PC-9 (cell line): ENCODE data around the gene RCSD1. TPM values are rescaled to one million over a fixed set of nuclear protein-coding genes. Genes with fewer than 3 reads are reported as not detected.

ENCODE experiments used
- BruUV-seq: library from RNA; stranded (reverse); fragments of 400-500 nt; replicated peaks from 2 replicates; lab custom pipeline; 2021; lab: Mats Ljungman, UMichigan
- CTCF ChIA-PET: fragments of 300-600 bp; sonication (Branson Sonifier 250); formaldehyde crosslinking; loops from one replicate; lab custom pipeline; 2022; ENCODE audit warnings: antibody characterized with exemption; lab: Charles Lee
- POLR2A ChIA-PET: fragments of 300-600 bp; sonication (Branson Sonifier 250); formaldehyde crosslinking; loops from one replicate; lab custom pipeline; 2022; ENCODE audit warnings: antibody characterized with exemption; ENCODE audit not compliant: unreplicated experiment; lab: Charles Lee
- DNase-seq, 2 experiments: peaks; one replicate each; pipeline versions ENCODE4 v3.0.0 to v3.0.0-alpha.2; 2015 to 2022; ENCODE audit warnings: mixed read lengths in 1 of 2
- H2AFZ ChIP-seq: fragments of 200-600 bp; sonication (generic); 2 replicates; pipeline ENCODE4 v1.8.1; 2017; ENCODE audit warnings: antibody characterized with exemption
- H3F3A ChIP-seq: fragments of 200-600 bp; sonication (generic); 2 replicates; pipeline ENCODE4 v1.8.1; 2017; ENCODE audit warnings: antibody characterized with exemption, mild to moderate bottlenecking, low read depth; ENCODE audit not compliant: insufficient read depth
- H3K27ac ChIP-seq: fragments of 200-600 bp; sonication (generic); 2 replicates; pipeline ENCODE4 v1.6.1; 2016; ENCODE audit warnings: mixed run types
- H3K27me3 ChIP-seq: fragments of 200-600 bp; sonication (generic); 2 replicates; pipeline ENCODE4 v1.6.1; 2016; ENCODE audit warnings: low read depth, mixed run types; ENCODE audit not compliant: insufficient read depth
- H3K36me3 ChIP-seq: fragments of 200-600 bp; sonication (generic); 2 replicates; pipeline ENCODE4 v1.6.1; 2016; ENCODE audit warnings: low read depth, mixed run types
- H3K4me1 ChIP-seq: fragments of 200-600 bp; sonication (generic); replicated peaks from 2 replicates; pipeline ENCODE4 v1.6.1; 2016; ENCODE audit warnings: mixed run types; ENCODE audit not compliant: insufficient read depth
- H3K4me2 ChIP-seq: fragments of 200-600 bp; sonication (generic); 2 replicates; pipeline ENCODE4 v1.6.1; 2017; ENCODE audit warnings: mixed run types
- H3K4me3 ChIP-seq: fragments of 200-600 bp; sonication (generic); 2 replicates; pipeline ENCODE4 v1.6.1; 2016; ENCODE audit warnings: mixed run types
- H3K79me2 ChIP-seq: fragments of 200-600 bp; sonication (generic); 2 replicates; pipeline ENCODE4 v1.6.1; 2017; ENCODE audit warnings: low read depth, mixed run types
- H3K9me2 ChIP-seq: fragments of 200-600 bp; sonication (generic); 2 replicates; pipeline ENCODE4 v1.8.1; 2017; ENCODE audit warnings: mild to moderate bottlenecking; ENCODE audit not compliant: insufficient read depth
- H3K9me3 ChIP-seq: fragments of 200-600 bp; sonication (generic); 2 replicates; pipeline ENCODE4 v1.8.1; 2016; ENCODE audit warnings: low read depth; ENCODE audit not compliant: insufficient read depth
- H4K20me1 ChIP-seq: fragments of 200-600 bp; sonication (generic); 2 replicates; pipeline ENCODE4 v1.8.1; 2017; ENCODE audit not compliant: insufficient read depth
- EZH2 ChIP-seq: fragments of 200-600 bp; sonication (generic); IDR thresholded peaks from 2 replicates; pipeline ENCODE4 v1.8.0; 2017; ENCODE audit warnings: antibody characterized with exemption, low read depth
- intact Hi-C: fragments of 100-400 bp; cut with micrococcal nuclease; formaldehyde crosslinking; loops from one replicate; pipeline ENCODE4 v1.10.0; 2022; ENCODE audit not compliant: unreplicated experiment
- total RNA-seq: library from RNA; stranded (reverse); gene quantifications from 2 replicates; pipeline ENCODE4 v1.2.3, GENCODE V29; 2021
- TF ChIP-seq, protein P1 (sequence below): fragments of 200-600 bp; sonication (generic); conservative IDR thresholded peaks from 2 replicates; pipeline ENCODE4 v1.6.1; 2017; ENCODE audit warnings: mixed run types, antibody characterized with exemption, mild to moderate bottlenecking, moderate library complexity

The RCSD1 gene
- total RNA-seq, 1 experiment from 2014 or later, result not detected

DNA sequence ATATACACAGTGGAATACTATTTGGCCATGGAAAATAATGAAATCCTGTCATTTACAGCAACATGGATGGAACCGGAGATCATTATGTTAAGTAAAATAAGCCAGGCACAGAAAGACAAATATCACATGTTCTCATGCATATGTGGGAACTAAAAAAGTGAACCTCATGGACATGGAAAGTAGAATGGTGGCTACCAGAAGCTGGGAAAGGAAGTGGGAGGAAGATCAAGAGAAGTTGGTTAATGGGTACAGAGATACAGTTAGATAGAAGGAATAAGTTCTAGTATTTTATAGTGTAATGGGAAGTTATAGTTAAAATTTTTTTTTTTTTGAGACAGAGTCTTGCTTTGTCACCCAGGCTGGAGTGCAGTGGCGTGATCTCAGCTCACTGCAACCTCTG, 41.7 kb upstream of the RCSD1 start:
- DNase-seq, result no peak
- no TSS peak for BruUV-seq
- Histone ChIP-seq H3K9me2 (no peaks in the 10 kb centered on the region), H3K27ac (no peak overlapping the region), H3K4me3 (no peak overlapping the region), H3K36me3 (no peaks in the 10 kb centered on the region), H2AFZ (no peak overlapping the region), H4K20me1 (no peaks in the 10 kb centered on the region), H3F3A (no peaks in the 10 kb centered on the region), H3K9me3 (no peaks in the 10 kb centered on the region), H3K79me2 (no peaks in the 10 kb centered on the region), H3K27me3 (no peaks in the 10 kb centered on the region; the same call in none of the 2 replicates), H3K4me2 (no peak overlapping the region), H3K4me1 (no peaks in the 10 kb centered on the region)
- POLR2A ChIA-PET, result no interaction called here
- TF ChIP-seq EZH2, result no peak
- TF ChIP-seq, protein P1, sequence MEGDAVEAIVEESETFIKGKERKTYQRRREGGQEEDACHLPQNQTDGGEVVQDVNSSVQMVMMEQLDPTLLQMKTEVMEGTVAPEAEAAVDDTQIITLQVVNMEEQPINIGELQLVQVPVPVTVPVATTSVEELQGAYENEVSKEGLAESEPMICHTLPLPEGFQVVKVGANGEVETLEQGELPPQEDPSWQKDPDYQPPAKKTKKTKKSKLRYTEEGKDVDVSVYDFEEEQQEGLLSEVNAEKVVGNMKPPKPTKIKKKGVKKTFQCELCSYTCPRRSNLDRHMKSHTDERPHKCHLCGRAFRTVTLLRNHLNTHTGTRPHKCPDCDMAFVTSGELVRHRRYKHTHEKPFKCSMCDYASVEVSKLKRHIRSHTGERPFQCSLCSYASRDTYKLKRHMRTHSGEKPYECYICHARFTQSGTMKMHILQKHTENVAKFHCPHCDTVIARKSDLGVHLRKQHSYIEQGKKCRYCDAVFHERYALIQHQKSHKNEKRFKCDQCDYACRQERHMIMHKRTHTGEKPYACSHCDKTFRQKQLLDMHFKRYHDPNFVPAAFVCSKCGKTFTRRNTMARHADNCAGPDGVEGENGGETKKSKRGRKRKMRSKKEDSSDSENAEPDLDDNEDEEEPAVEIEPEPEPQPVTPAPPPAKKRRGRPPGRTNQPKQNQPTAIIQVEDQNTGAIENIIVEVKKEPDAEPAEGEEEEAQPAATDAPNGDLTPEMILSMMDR, result no peak
- intact Hi-C loops, result no loop called here
- CTCF ChIA-PET, result no interaction called here

DNA sequence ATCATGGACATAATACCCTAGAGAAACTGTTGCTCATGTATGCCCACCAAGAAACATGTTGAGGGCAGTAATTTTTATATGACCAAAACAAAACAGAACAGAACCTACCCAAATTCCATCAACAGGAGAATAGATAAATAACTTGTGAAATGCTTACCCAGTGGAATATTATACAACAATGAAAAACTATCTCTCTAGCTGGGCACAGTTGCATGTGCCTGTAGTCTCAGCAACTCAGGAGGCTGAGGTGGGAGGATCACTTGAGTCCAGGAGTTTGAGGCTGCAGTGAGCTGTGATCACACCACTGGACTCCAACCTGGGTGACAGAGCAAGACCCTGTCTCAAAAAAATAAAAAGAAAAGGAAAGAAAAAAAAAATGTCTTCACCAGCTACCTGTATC, 37.6 kb upstream of the RCSD1 start:
- Histone ChIP-seq H2AFZ (no peak overlapping the region), H3F3A (no peaks in the 10 kb centered on the region), H3K9me3 (no peaks in the 10 kb centered on the region), H3K27ac (no peak overlapping the region), H3K36me3 (no peaks in the 10 kb centered on the region), H4K20me1 (no peaks in the 10 kb centered on the region), H3K4me2 (no peak overlapping the region), H3K27me3 (peaks cover 7% of the 10 kb centered on the region; the same call in 1 of the 2 replicates), H3K79me2 (no peaks in the 10 kb centered on the region), H3K4me3 (no peak overlapping the region), H3K9me2 (no peaks in the 10 kb centered on the region), H3K4me1 (no peaks in the 10 kb centered on the region)
- DNase-seq, result no peak
- CTCF ChIA-PET, result no interaction called here
- intact Hi-C loops, result no loop called here
- BruUV-seq, result no TSS peak
- POLR2A ChIA-PET, result no interaction called here
- TF ChIP-seq, protein P1, result no peak
- TF ChIP-seq EZH2, result no peak

DNA sequence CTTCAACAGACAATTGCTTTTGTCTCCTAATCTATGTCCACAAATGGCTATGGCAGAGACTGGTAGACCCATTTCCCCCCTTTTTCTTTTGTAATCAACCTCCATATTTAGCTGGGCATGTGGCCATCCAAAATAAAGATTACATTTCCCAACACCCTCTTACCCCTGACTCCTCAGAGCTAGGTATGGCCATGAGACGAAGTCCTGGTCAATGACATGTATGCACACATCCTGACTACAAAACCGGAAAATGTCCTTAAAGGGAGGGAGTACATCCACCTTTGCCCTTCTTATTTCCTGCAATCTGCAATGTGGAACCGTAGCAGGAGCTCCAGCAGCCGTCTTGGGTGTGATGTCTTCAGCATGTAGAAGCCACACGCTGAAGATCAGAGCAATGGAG, 36.2 kb upstream of the RCSD1 start:
- Histone ChIP-seq H4K20me1 (no peaks in the 10 kb centered on the region), H3K4me2 (no peak overlapping the region), H3K27me3 (peaks cover 7% of the 10 kb centered on the region; the same call in 1 of the 2 replicates), H2AFZ (no peak overlapping the region), H3F3A (no peaks in the 10 kb centered on the region), H3K4me1 (no peaks in the 10 kb centered on the region), H3K4me3 (no peak overlapping the region), H3K36me3 (no peaks in the 10 kb centered on the region), H3K9me2 (no peaks in the 10 kb centered on the region), H3K27ac (no peak overlapping the region), H3K9me3 (no peaks in the 10 kb centered on the region), H3K79me2 (no peaks in the 10 kb centered on the region)
- no TSS peak for BruUV-seq
- no peak for DNase-seq
- CTCF ChIA-PET, result no interaction called here
- TF ChIP-seq, protein P1, result no peak
- no peak for TF ChIP-seq EZH2
- intact Hi-C loops, result no loop called here
- POLR2A ChIA-PET, result no interaction called here
